ENCODE measurements around the gene KCNK4.

KCNK4 gene

GRCh38 chr11:64296830-64297698 is 6.0 kb downstream of the KCNK4 start:
- TF ChIP-seq CREB1 (IDR thresholded peaks at IDR 0.05; ENCODE audit: low read depth) (no peak), EP300 (IDR thresholded peaks at IDR 0.05; ENCODE audit: borderline replicate concordance) (no peak), RAD21 (IDR thresholded peaks at IDR 0.05; ENCODE audit: low read depth) (no peak)

GRCh38 chr11:64297699-64298358 is 6.7 kb downstream of the KCNK4 start:
- 0 out of 2 replicates have a peak, but pooled peaks have one; percentile 20 for TF ChIP-seq MAX (IDR thresholded peaks at IDR 0.05)
- TF ChIP-seq ZBTB7A (IDR thresholded peaks at IDR 0.05; ENCODE audit: low read depth): no peak
- TF ChIP-seq USF1 (IDR thresholded peaks at IDR 0.05): no peak
- TF ChIP-seq NFIC (IDR thresholded peaks at IDR 0.05): peak; percentile 94
- no peak for TF ChIP-seq CEBPB (IDR thresholded peaks at IDR 0.05)
- 0 out of 2 replicates have a peak, but pooled peaks have one; percentile 16 for TF ChIP-seq YY1 (IDR thresholded peaks at IDR 0.05; ENCODE audit: low read depth)
- TF ChIP-seq EP300 (IDR thresholded peaks at IDR 0.05; ENCODE audit: borderline replicate concordance): no peak; the same call in 1 of the 2 replicates

- TF ChIP-seq REST (IDR thresholded peaks at IDR 0.05; ENCODE audit: low read depth): no peak
- no peak for TF ChIP-seq RAD21 (IDR thresholded peaks at IDR 0.05; ENCODE audit: low read depth)
- TF ChIP-seq TCF12 (IDR thresholded peaks at IDR 0.05; ENCODE audit: low read depth): no peak
- TF ChIP-seq NFIC (IDR thresholded peaks at IDR 0.05): peak; percentile 39; the same call in 1 of the 2 replicates
- no peak for TF ChIP-seq YY1 (IDR thresholded peaks at IDR 0.05; ENCODE audit: low read depth)
- no peak for TF ChIP-seq TAF1 (IDR thresholded peaks at IDR 0.05; ENCODE audit: low read depth)
Observed at GRCh38 chr11:64298966-64299846, 8.1 kb downstream of the KCNK4 start.

- no peak for TF ChIP-seq TEAD4 (IDR thresholded peaks at IDR 0.05)
Observed at GRCh38 chr11:64299847-64300648, 8.9 kb downstream of the KCNK4 start, which contains the start of gene CATSPERZ. CATSPERZ (plus strand) TSS chr11:64300358; CDS start chr11:64300411, 53 bp downstream.

GRCh38 chr11:64303109-64304031 is 12.3 kb downstream of the KCNK4 start:
- TF ChIP-seq TCF12 (IDR thresholded peaks at IDR 0.05; ENCODE audit: low read depth): no peak
- TF ChIP-seq TEAD4 (IDR thresholded peaks at IDR 0.05): no peak
- TF ChIP-seq YY1 (IDR thresholded peaks at IDR 0.05; ENCODE audit: low read depth): no peak
- no peak for TF ChIP-seq CEBPB (IDR thresholded peaks at IDR 0.05)
- TF ChIP-seq FOXM1 (IDR thresholded peaks at IDR 0.05; ENCODE audit: borderline replicate concordance, low read depth): no peak
- no peak for TF ChIP-seq NFIC (IDR thresholded peaks at IDR 0.05)
- TF ChIP-seq RAD21 (IDR thresholded peaks at IDR 0.05; ENCODE audit: low read depth): no peak
- no peak for TF ChIP-seq TAF1 (IDR thresholded peaks at IDR 0.05; ENCODE audit: low read depth)
- no peak for TF ChIP-seq EGR1 (IDR thresholded peaks at IDR 0.05)
- no peak for TF ChIP-seq CREB1 (IDR thresholded peaks at IDR 0.05; ENCODE audit: low read depth)
- TF ChIP-seq REST (IDR thresholded peaks at IDR 0.05; ENCODE audit: low read depth): no peak
- TF ChIP-seq EP300 (IDR thresholded peaks at IDR 0.05; ENCODE audit: borderline replicate concordance): no peak
- TF ChIP-seq ZBTB7A (IDR thresholded peaks at IDR 0.05; ENCODE audit: low read depth): no peak
- no peak for TF ChIP-seq USF1 (IDR thresholded peaks at IDR 0.05)
- TF ChIP-seq MAX (IDR thresholded peaks at IDR 0.05): no peak

Measured in Ishikawa (cell line).